ENCODE measurements around the gene PAMR1. TPM values are rescaled to one million over a fixed set of nuclear protein-coding genes. Genes with fewer than 3 reads are reported as not detected.

PAMR1 gene
- total and polyA plus RNA-seq, 9 of the 15 experiments (the other 6 are each of a cell fraction or from before 2014, with no cell fraction given), result not detected

DNA sequence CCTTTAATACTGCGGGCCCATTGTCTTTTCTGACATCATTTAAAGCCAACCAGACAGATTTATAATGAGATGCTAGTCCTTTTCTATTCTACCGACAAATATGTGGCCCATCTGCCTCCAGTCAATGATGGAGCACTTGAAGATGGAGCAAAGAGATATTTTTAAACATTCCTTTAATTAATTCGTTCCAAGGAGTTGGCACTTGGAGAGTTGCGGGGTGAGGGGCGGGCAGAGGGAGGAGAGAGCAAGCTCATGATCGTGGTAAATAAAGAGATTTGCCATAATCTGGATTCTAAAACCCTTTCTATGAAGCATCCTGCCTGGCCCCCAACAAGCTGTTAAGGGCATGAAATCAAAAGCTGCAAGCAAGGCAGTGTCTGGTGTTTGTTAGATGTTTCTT is 111.1 kb downstream of the PAMR1 start:
- POLR2A ChIA-PET, result interaction anchor here (1.1 kb wide), 1 partner anchor 10 kb away, joined by 3 read pairs; no protein-coding TSS in a partner anchor
- CTCF ChIA-PET (ENCODE audit: low intra/inter-chr PET ratio), result no interaction called here
- intact Hi-C loops (cut with micrococcal nuclease) (no loop called here), in situ Hi-C loops (cut with MboI) (no loop called here)
- H3K36me3 ChIP-seq (ENCODE audit: control insufficient read depth, insufficient read depth, low read length), result no peaks in the 10 kb centered on the region
- H3K9ac ChIP-seq (ENCODE audit: insufficient read depth in 1 of 2, low read depth in 2 of 2, low read length in 2 of 2), result no peak overlapping the region
- no peaks in the 10 kb centered on the region for H3K79me2 ChIP-seq (ENCODE audit: control insufficient read depth, insufficient read depth, low read length)
- ATAC-seq, result no peak
- TF ChIP-seq ZNF146 (CRISPR knock-in tag; IDR thresholded peaks at IDR 0.05; ENCODE audit: unreplicated experiment) (no peak), CBX5 (IDR thresholded peaks at IDR 0.05; ENCODE audit: borderline replicate concordance, low read depth) (no peak), ZNF431 (CRISPR knock-in tag; IDR thresholded peaks at IDR 0.05) (no peak), FOXA3 (CRISPR knock-in tag; conservative IDR thresholded peaks at IDR 0.05 in 1 of 2, IDR thresholded peaks at IDR 0.05 in 1 of 2) (no peak), ZNF699 (CRISPR knock-in tag; IDR thresholded peaks at IDR 0.05; ENCODE audit: insufficient replicate concordance) (no peak), TRIM24 (IDR thresholded peaks at IDR 0.05) (no peak), ZFP36 (IDR thresholded peaks at IDR 0.05; ENCODE audit: low read depth, low read length, partially characterized antibody) (no peak), KLF1 (tag; IDR thresholded peaks at IDR 0.05) (no peak), ZFPM2 (CRISPR knock-in tag; IDR thresholded peaks at IDR 0.05) (no peak), DNMT1 (IDR thresholded peaks at IDR 0.05) (no peak), HDAC8 (tag; IDR thresholded peaks at IDR 0.05) (no peak), HDAC2 (IDR thresholded peaks at IDR 0.05) (no peak), MEF2D (tag; conservative IDR thresholded peaks at IDR 0.05; ENCODE audit: low read depth) (no peak), XRCC4 (IDR thresholded peaks at IDR 0.05; ENCODE audit: extremely low read depth, insufficient read depth, insufficient read length) (no peak), ZNF23 (CRISPR knock-in tag; IDR thresholded peaks at IDR 0.05) (no peak), KAT7 (CRISPR knock-in tag; IDR thresholded peaks at IDR 0.05; ENCODE audit: borderline replicate concordance) (no peak), STAT5A (IDR thresholded peaks at IDR 0.05; ENCODE audit: borderline replicate concordance, low read length) (no peak)
- TF ChIP-seq, protein P1, sequence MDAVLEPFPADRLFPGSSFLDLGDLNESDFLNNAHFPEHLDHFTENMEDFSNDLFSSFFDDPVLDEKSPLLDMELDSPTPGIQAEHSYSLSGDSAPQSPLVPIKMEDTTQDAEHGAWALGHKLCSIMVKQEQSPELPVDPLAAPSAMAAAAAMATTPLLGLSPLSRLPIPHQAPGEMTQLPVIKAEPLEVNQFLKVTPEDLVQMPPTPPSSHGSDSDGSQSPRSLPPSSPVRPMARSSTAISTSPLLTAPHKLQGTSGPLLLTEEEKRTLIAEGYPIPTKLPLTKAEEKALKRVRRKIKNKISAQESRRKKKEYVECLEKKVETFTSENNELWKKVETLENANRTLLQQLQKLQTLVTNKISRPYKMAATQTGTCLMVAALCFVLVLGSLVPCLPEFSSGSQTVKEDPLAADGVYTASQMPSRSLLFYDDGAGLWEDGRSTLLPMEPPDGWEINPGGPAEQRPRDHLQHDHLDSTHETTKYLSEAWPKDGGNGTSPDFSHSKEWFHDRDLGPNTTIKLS (IDR thresholded peaks at IDR 0.05; ENCODE audit: borderline replicate concordance, low read depth), result no peak
- TF ChIP-seq, protein P2, sequence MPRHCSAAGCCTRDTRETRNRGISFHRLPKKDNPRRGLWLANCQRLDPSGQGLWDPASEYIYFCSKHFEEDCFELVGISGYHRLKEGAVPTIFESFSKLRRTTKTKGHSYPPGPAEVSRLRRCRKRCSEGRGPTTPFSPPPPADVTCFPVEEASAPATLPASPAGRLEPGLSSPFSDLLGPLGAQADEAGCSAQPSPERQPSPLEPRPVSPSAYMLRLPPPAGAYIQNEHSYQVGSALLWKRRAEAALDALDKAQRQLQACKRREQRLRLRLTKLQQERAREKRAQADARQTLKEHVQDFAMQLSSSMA (CRISPR knock-in tag; IDR thresholded peaks at IDR 0.05), result no peak
- H3K4me2 ChIP-seq (ENCODE audit: insufficient read depth, low read length), result no peak overlapping the region
- no peak for FAIRE-seq
- DNase-seq (ENCODE audit: extremely low read depth in 1 of 4, low spot score in 3 of 4), result no peak
- H3K27ac ChIP-seq (ENCODE audit: extremely low read depth, low read depth, low read length), result no peak overlapping the region
- H3K9me3 ChIP-seq (replicated peaks; ENCODE audit: control insufficient read depth, insufficient read depth, low read depth, low read length), result no peaks in the 10 kb centered on the region
- H3K27me3 ChIP-seq (ENCODE audit: control insufficient read depth in 2 of 2, insufficient read depth in 2 of 2, low read length in 2 of 2), result peaks cover 14 to 18% of the 10 kb centered on the region in 2 experiments; a peak in 4 of 5 replicates
- no peak overlapping the region for H3K4me3 ChIP-seq
- WGBS (ENCODE audit: insufficient coverage, low coverage, missing lambda C conversion rate), result under 1% methylated on average over 6 of the region's 6 CpGs
- H2AFZ ChIP-seq (ENCODE audit: low read depth, low read length), result no peak overlapping the region
- H3K9me1 ChIP-seq (ENCODE audit: control insufficient read depth, insufficient read depth, low read length), result no peaks in the 10 kb centered on the region
- H4K20me1 ChIP-seq (replicated peaks; ENCODE audit: control insufficient read depth, insufficient read depth, low read length), result no peaks in the 10 kb centered on the region
- H3K4me1 ChIP-seq (replicated peaks in 1 of 2; ENCODE audit: control insufficient read depth in 2 of 2, insufficient read depth in 2 of 2, low read length in 2 of 2), result peaks cover 0 to 5% of the 10 kb centered on the region in 2 experiments; a peak in 1 of 5 replicates
- BruUV-seq (replicated peaks), result no TSS peak

All from K562 (cell line).